Kidney (tissue), 14 donors: ENCODE results near the gene CFAP65. TPM values are rescaled to one million over a fixed set of nuclear protein-coding genes. Genes with fewer than 3 reads are reported as not detected.

Source experiments
- DNase-seq, 5 donors: peaks; one replicate each; pipeline ENCODE4 v3.0.0-alpha.2; 2013 to 2020
- FAIRE-seq: peaks from 2 replicates; lab custom pipeline; 2012; peaks lifted over from hg19 to GRCh38; lab: Jason Lieb, UNC
- H3K27ac ChIP-seq, 2 donors: one replicate each; pipeline ENCODE4 v1.7.0; 2013; ENCODE audit warnings: low read depth in 2 of 2, low read length in 2 of 2, inconsistent platforms in 1 of 2
- H3K27me3 ChIP-seq: one replicate; pipeline ENCODE4 v1.7.1; 2013; ENCODE audit warnings: low read length, inconsistent platforms; ENCODE audit not compliant: control insufficient read depth, insufficient read depth
- H3K36me3 ChIP-seq, 3 donors: one replicate each; pipeline versions ENCODE4 v1.7.0 to v1.7.1; 2013; ENCODE audit warnings: low read length in 3 of 3, control low read depth in 1 of 3, inconsistent platforms in 1 of 3; ENCODE audit not compliant: insufficient read depth in 3 of 3, control insufficient read depth in 2 of 3
- H3K4me1 ChIP-seq, 3 donors: one replicate each; pipeline versions ENCODE4 v1.7.0 to v1.7.1; 2013; ENCODE audit warnings: low read length in 3 of 3, inconsistent platforms in 1 of 3, low read depth in 1 of 3; ENCODE audit not compliant: control insufficient read depth in 2 of 3, insufficient read depth in 2 of 3
- H3K4me3 ChIP-seq, 3 donors: one replicate each; pipeline versions ENCODE4 v1.7.0 to v1.8.1; 2013; ENCODE audit warnings: low read length in 3 of 3, control low read depth in 1 of 3, inconsistent platforms in 1 of 3
- H3K9ac ChIP-seq, 3 donors: one replicate each; pipeline versions ENCODE4 v1.7.0 to v1.7.1; 2013; ENCODE audit warnings: low read length in 3 of 3, control low read depth in 1 of 3, inconsistent platforms in 1 of 3
- H3K9me3 ChIP-seq, 3 donors: one replicate each; pipeline versions ENCODE4 v1.7.0 to v1.7.1; 2013; ENCODE audit warnings: low read length in 3 of 3, control low read depth in 1 of 3, inconsistent platforms in 1 of 3; ENCODE audit not compliant: control insufficient read depth in 2 of 3, insufficient read depth in 1 of 3
- CTCF ChIP-seq: IDR thresholded peaks from 3 replicates; pipeline ENCODE4 v1.5.1; 2012; ENCODE audit warnings: mild to moderate bottlenecking, moderate library complexity, borderline replicate concordance; ENCODE audit not compliant: insufficient read depth; ENCODE audit errors: extremely low read depth
- intact Hi-C: fragments of 100-400 bp; cut with DNase I; formaldehyde crosslinking; loops from one replicate; pipeline ENCODE4 v1.11.1; 2022
- polyA plus RNA-seq: library from polyadenylated mRNA; stranded (reverse); fragments of 350-450 nt; fragmentation: Illumina TruSeq; extraction: RNeasy Lipid Tissue Mini Kit (QIAGEN cat#74804); gene quantifications from one replicate; pipeline ENCODE4 v1.2.3, GENCODE V29; 2014; ENCODE audit warnings: low read depth, low replicate concordance; ENCODE audit not compliant: insufficient read depth
- total RNA-seq: library from RNA; stranded (reverse); fragmentation: NEBNext Ultra II Directional; extraction: Animal tissue kit (Norgen Biotek cat#: 25700); gene quantifications from one replicate; pipeline ENCODE4 v1.2.1, GENCODE V29; 2021
- donor health status: control.
- donor health status: control.
- donor health status: control.
- donor health status: control.
- donor health status: control.
- donor health status: DM: yes; HTN: yes; CAD: no.
- donor health status: Normal renal cell carcinoma (clear cell type).

Gene CFAP65
- total and polyA plus RNA-seq, 2 donors from 2014 or later: 0.73 to 2.0 TPM

DNA sequence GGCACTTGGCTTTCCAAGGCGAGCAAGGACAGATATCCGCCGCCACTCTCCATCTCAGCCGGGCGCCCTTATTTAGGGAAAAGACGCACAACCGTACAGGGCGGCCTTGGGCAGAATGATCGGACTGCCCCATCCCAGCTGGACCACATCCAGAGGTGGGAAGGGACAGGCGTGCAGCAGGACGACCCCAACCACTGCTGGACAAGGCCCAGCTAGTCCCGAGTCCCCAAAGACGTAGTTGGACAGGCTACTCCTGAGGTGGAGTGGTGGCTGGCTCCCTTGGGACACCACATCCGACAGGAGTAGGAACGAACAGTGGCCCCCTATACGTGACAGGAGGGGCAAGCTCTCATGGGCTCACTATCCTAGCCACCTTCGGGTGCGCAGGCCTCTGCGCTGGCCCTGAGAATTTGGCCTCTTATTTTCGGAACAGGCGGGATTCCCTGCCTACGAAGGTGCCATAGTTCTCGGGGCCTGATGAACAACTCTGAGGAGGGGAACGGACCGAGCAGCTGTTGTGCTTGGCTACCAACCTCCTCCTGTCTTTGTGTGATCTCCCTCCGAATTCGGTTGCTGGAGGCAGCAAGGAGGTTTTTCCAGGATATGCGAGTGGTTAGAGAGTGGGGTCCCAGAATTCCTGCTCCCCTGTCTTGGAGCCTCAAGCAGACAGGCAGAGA lies 58.6 kb downstream of the CFAP65 start:
- peaks cover 0 to 13% (median 4%) of the 10 kb centered on the region in 3 donors for H3K4me1 ChIP-seq
- no peak overlapping the region for H3K9ac ChIP-seq
- H3K27ac ChIP-seq: no peak overlapping the region
- intact Hi-C loops: no loop called here
- DNase-seq (peak in 2 of 5 donors; percentile 42 to 70), FAIRE-seq (no peak)
- peaks cover 52% of the 10 kb centered on the region for H3K27me3 ChIP-seq
- no peaks in the 10 kb centered on the region for H3K9me3 ChIP-seq
- TF ChIP-seq CTCF: no peak
- no peaks in the 10 kb centered on the region for H3K36me3 ChIP-seq
- peak overlapping the region in 1 of 3 donors; percentile 21 for H3K4me3 ChIP-seq

DNA sequence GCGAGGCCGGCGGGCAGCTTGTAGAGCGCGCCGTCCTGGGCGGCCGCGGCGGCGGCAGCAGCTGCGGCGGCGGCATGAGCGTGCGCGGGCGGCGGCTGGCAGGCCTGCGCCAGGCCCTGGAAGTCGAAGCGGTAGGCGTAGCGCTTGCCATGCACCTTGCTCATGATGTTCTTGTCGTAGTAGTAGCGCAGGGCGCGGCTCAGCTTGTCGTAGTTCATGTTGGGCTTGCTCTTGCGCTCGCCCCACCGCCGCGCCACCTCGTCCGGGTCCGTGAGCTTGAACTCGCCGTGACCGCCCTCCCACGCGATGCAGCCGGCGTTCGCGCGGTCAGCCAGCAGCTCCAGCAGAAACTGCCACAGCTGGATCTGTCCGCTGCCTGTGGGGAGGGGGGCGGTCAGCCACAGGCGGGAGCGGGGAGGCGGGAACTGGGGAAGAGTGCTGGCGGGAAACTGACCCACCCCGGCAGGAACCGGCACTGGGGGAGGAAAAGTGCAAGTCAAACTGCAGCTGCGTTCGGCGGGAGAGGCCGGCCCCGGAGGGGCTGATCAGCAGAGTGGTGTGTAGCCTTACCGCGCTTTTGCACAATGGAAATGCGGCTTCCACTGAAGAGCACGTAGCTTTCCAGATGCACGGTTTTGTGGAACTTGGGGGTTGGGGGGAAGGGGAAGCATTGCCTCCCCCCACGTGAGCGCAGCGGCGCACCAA lies 59.3 kb downstream of the CFAP65 start:
- no peak overlapping the region for H3K27ac ChIP-seq
- no peaks in the 10 kb centered on the region for H3K36me3 ChIP-seq
- no peak overlapping the region for H3K9ac ChIP-seq
- H3K27me3 ChIP-seq: peaks cover 49% of the 10 kb centered on the region
- no peak for TF ChIP-seq CTCF
- FAIRE-seq (no peak), DNase-seq (peak; percentile 52 to 76 (median 68))
- no peaks in the 10 kb centered on the region for H3K9me3 ChIP-seq
- peaks cover 0 to 13% (median 4%) of the 10 kb centered on the region in 3 donors for H3K4me1 ChIP-seq
- intact Hi-C loops: no loop called here
- H3K4me3 ChIP-seq: peak overlapping the region in 1 of 3 donors; percentile 21

DNA sequence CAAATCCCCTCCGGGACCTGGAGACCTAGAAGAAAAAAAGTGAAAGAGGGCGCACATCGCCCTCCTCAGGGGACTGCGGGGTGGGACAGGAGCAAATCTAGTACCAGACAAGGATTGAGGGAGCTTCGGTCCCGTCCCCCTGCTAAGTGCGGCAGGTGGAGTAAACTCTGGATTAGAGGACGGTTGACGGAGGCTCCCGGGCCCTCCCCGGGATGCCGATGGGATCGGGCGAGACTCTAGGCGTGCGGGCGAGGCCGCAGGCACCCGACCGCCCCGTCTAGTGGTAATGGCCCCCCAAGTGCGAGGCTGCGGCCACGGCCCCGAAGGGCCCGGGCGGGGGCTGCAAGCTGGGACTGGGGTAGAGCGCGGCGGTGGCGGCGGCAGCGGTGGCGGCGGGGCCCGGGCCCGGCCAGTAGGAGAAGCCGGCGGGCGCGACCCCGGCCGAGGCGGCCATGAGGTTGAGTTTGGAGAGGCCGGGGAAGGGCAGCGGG lies 59.9 kb downstream of the CFAP65 start:
- Histone ChIP-seq H3K9ac (no peak overlapping the region), H3K9me3 (no peaks in the 10 kb centered on the region), H3K36me3 (no peaks in the 10 kb centered on the region), H3K4me3 (no peak overlapping the region), H3K4me1 (peaks cover 0 to 13% (median 4%) of the 10 kb centered on the region in 3 donors), H3K27ac (no peak overlapping the region), H3K27me3 (peaks cover 47% of the 10 kb centered on the region)
- FAIRE-seq: no peak
- DNase-seq: peak in 2 of 5 donors; percentile 38 to 65
- intact Hi-C loops: no loop called here
- TF ChIP-seq CTCF: no peak
